NCI-H2081 treated with DMSO at 0.1 percent for 48 hours (cell line): ENCODE measurements around the gene SELPLG.
"Not testable (repeated sequence)": the region's sequence is repeated elsewhere in the genome, so short reads cannot be mapped to it uniquely, and the experiment has no call there.

Source experiments
- DNase-seq: peaks from one replicate; lab custom pipeline; 2025; lab: John Stamatoyannopoulos, UW

Gene SELPLG

DNA sequence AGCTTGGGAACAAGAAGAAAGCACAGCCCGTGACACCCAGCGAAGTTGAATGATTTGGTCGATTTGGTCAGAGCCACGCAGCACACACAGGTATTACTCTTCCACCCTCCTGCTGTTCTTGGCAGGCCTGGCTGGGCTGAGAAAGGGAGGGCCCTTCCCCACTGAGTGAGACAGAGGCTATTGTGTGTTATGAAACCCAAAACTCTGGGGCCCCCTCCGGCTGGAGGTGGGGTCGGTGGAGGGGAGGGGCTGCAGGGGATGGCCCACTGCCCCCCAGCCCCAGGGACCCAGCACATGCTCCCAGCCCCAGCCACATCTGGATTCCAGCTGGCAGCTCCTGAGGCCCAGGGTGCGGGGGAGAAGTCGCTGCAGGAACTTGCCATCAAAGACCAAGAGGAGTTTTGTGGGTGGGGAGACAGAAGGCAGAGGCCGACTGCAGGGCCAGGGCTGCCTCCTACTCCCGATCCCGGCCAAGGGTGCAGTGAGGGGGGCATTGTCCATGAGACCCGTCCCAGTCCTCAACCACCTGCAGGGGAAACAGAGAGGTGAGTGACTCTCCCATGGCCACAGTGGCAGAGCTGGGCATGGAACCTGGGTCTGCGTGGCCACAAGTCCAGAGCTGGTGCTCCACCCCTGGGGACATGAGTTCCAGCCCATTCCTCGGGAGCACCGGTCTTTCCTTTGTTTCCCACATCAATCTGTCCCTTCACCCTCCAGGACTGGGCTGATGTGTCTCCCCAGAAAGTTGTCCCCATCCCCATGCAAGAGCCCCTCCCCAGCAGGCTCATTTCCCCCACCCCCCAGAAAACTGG is 44.5 kb downstream of the SELPLG start:
- DNase-seq, result peak; percentile 9

DNA sequence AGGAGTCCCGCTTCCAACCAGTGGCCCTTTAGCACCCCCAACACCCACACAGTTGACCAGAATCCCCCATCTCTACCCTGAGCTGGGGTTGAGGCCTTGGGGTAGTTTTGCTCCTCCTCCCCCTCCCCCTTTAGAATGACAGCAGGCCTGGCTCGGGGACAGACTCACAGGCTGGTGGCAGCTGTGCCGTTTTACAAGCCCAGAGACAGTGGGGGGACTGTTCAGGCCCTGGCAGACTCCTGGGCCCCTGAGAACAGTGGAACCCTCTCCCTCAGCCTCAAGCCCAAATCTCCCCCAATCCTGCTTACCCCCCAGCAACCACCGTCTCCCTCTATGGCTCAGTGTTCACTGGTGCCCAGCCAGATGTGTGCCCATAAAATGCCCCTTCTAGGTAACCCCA is 45.9 kb downstream of the SELPLG start:
- no peak for DNase-seq

DNA sequence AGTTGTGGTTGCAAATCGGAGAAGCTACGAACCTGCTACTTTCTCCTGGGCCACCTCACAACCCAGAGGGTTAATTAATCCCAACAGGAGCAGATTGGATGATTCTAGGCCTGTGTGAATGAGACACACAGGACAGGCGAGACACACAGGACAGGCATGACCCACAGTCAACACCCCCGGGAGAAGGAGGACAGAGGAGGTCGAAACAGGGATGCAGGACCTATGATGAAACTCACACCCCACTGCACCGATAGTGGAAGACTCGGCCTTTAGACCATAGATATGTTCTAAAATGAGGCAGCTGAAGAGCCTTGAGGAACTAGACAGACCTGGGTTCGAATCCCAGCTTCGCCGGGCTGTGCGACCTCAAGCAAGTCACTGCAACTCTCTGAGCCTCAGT is 47.4 kb downstream of the SELPLG start:
- no peak for DNase-seq

DNA sequence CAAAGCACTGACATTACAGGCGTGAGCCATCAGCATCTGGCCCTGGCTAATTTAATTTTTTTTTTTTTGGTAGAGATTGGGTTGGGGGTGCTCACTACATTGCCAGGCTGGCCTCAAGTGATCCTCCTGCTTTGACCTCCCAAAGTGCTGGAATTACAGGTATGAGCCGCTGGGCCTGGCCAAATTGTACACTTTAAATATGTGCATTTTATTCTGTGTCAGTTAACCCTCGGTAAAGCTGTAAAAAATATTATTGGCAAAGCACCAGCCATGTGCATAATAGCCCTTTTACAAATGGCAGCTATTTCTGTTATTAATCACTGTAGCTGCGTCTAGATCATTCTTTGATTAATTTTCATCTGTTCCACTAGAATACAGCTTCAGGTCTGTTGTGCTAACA is 47.8 kb downstream of the SELPLG start:
- no peak for DNase-seq

DNA sequence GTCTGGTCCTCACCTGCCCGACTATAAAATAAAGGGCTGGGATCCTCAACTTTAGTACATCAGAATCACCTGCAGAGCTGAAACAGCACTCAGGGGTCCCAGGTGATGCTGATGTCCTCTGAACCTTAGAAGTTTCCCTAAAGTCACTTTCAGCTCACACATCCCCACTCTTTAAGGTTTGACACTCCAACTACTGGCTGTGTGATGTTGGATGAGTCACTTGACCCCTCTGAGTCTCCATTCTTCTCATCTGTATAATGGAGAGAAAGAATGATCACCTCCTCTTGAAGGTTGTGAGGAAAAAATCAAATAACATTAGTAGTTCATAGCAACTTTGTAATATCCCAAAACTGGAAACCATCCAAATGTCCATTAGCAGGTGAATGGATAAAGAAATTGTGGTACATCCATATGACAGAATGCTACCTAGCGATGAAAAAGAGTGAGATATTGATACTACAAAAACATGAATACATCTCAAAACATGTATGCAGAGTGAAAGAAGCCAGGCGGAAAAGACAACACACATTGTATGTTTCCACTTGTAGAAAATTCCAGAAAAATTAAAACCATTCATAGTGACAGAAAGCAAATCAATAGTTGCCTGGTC is 49.1 kb downstream of the SELPLG start:
- DNase-seq, result no peak

DNA sequence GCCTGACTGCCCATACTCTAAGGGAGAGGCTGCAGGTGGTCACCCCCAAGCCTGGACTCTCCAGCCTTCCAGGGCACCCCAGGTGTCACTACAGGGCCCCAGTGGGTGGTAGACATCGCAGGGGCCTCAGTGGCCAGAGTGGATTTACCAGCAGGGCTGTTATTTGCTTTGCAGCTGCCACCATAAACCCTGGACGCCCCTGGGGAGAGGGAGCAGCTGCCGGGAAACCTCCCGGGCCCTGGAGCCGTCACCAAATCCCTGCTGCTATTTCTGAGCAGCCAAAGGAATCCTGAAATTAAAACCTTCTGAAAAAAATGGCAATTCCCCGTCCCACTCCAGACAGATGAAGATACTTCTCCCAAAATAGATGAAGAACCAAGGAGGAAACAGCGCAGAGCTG is 49.7 kb downstream of the SELPLG start:
- no peak for DNase-seq

DNA sequence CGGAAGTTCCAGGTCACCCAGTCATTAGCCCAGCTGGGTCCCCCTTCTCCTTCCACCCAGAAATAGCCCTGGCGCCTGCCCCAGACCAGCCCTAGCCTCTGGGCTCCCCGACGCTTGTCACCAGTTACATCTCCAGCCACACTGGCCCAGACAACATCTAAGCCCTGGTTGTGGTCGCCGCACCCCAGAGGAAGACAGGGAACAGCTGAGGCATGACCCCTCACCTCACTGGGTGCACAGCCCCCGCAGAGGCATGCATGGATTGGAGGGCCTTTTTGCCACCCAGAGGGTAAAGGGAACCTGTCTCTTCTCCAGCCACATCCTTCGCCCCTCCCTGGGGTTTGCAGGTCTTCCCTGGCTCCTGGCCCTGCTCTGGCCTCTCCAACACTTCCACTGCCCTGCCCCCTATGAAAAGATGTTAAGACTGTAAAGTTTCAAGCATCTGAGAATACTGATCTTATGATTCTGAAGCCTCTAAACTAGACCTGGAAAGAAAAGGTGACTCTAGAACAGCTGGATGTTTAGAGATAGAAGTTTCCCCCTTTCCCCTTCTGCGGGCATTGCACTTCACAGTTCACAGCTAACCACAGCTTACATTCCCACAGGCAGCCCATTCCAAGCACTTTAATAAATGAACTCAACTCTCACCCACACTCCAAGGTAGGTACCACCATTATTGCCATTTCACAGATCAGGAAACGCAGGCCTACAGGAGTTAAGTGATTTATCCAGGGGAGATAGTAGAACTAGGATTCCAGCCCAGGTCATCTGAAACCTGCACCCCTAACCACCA is 50.5 kb downstream of the SELPLG start:
- DNase-seq, result no peak

DNA sequence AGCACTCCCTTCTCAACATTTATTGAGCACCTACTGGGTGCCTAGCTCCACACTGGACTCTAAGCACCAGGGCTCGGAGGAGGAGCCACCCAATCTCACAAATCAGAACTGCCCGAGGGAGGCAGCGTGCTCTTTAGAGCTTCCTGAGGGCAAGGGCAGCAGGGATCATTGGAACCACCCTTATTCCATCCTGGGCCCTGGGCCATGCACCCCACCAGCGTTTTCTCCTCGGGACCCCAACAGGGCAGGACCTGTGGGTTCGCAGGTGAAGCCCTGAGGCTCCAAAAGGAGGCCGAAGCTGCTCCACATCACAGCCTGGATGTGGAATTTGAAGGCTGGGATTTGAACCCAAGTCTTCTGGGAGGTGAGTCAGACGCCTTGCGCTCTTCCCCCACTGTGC is 51.2 kb downstream of the SELPLG start:
- no peak for DNase-seq

DNA sequence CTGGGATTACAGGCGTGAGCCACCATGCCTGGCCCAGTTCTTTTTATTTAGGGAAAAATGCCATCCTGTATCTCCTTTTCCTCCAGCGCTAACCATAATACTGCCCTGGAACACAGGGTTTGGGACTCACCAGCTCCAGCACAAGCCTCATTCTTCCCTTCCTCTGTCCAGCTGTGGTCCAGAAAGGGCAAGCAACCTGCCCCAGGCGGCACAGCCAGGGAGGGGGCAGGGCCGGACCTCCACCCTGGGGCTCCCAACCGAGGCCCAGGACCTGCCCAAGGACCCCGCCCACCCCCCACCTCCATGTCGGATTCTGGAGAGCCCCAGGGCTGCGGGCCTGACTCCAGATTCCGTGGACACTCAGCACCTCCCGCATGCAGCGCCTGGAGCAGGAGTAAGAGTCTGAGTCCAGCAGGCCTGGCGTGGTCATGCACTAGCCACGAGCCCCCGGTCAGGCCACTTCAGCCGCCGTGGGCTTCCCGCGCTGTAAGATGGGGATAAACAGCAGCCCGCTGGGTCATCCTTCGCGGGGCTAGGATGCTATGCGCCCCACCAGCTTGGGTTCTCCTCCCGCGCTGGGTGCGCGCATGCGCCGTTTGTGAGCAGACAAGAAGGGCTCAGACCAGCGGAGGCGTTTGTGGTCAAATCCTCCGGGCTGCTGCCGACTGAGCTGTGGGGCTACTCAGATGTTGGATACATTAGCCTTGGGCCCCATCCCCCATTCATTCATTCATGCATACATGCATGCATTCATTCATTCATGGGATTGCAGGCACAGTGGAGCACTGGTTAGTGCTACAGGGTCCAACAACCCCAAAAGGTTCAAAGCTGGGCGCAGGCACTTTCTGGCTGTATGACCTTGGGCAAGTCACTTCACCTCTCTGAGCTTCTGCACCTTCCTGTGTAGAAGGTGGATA is 52.1 kb downstream of the SELPLG start:
- DNase-seq, result no peak

DNA sequence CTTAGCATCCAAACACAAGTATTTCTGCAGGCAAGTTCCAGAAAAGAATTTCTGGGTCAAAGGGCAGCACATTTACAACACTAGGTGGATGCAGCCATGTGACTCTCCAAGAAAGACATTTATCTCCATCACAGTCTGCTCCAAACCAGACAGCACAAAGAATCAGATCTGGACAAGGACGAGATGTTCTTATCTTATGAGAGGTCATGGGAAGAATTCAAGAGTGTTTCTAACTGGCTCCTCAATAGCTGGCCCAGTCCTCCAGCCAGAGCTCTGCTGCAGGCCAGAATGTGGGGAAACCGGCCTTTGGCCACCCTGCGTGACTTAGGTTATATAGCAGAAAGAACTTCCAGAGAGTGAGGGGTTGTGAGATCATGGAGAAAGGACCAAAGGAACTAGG is 53.2 kb downstream of the SELPLG start:
- DNase-seq, result no peak

DNA sequence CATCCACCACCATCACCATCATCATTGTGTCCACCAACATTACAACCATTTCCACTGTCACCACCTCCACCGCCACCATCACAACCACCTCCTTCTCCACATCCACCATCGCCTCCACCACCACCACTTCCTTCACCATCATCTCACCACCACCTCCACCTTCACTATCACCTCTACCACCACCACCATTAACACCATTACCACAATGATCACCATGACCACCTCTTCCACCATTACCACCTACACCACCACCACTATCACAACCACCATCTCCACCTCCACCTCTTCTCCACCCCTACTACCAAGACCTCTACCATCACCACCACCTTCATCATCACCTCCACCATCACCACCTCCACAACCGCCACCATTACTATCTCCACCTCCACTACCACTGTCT is 54.9 kb downstream of the SELPLG start:
- no peak for DNase-seq

DNA sequence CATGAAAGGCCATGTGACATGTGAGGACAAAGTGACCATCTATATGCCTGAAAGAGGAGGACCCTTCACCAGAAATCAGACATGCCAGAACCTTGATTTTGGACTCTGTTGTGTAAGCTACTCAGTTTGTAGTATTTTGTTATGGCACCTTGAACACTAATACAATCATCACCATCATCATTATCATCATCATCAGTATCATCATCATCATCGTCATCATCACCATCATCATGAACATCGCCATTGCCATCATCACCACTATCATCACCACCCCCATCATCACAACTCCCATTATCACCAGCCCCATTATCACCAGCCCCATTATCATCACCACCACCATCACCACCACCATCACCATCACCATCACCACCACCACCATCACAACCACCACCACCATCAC is 55.4 kb downstream of the SELPLG start:
- DNase-seq, result no peak

DNA sequence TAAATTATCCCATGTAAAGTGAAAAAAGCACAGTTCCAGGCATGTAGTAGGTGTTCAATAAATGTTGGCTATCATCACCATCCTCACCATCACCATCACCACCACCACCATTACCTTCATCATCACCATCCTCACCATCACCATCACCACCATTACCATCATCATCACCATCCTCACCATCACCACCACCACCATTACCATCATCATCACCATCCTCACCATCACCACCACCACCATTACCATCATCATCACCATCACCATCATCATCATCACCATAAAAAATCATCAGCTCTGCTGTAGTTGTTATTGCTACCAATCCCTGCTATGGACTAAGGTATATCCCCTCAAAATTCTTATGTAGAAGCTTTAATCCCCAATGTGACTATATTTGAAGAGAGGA is 56.2 kb downstream of the SELPLG start:
- DNase-seq, result no peak

DNA sequence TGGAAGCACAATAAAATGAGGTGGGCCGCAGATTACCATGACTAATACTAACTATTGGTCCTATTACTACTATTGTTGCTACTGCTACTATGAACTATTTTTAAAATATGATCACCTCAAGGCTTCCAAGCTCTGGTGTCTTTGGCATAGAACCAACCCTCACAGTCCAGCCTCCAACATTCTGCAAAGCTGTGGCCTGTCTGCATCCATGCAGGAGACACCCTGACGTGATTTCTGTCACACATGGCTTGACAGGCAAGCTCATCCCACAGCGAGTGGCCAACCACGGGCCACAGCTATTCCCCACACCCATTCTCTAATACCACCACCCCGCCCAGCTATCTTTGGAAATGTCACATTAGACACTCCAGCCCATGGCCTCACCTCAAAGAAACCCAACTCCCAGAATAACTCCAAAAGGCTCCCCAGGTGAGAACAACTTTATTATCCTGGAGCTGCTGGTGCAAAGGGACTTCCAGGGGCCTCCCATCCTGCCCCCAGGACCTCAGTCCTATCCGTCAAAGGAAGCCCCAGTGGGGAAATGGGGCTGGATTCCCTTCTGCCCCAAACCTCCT is 56.9 kb downstream of the SELPLG start:
- no peak for DNase-seq

DNA sequence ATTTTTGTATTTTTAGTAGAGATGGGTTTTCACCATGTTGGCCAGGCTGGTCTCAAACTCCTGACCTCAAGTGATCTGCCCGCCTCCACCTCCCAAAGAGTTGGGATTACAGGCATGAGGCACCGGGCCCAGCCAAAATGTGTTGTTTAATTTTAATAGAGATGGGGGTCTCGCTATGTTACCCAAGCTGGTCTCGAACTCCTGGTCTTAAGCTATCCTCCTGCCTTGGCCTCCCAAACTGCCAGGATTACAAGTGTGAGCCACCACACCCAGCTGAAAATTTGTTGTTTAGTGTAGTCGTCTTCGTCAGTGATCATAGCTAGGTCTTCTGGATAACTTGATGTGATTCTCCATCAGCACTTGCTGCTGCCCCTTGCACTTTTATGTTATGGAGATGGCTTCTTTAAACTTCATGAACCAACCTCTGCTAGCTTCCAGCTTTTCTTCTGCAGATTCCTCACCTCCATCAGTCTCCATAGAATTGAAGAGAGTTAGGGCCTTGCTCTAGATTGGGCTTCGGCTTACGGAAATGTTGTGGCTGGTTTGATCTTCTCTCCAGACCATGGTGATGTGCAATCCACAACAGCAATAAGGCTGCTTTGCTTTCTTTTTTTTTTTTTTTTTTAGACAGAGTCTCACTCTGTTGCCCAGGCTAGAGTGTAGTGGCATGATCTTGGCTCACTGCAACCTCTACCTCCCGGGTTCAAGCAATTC is 58.3 kb downstream of the SELPLG start:
- DNase-seq, result no peak

DNA sequence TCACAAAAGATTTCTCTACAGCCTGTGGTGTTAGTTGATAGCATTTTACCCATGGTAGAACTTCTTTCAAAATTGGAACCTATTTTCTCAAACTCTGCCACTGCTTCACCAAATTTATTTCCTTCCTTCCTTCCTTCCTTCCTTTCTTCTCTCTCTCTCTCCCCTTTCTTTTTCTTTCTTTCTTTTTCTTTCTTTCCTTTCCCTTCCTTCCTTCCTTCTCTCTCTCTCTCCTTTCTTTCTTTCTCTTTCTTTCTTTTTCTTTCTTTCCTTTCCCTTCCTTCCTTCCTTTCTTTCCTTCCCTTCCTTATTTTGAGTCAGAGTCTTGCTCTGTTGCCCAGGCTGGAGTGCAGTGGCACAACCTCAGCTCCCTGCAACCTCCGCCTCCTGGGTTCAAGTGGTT is 59.4 kb downstream of the SELPLG start:
- DNase-seq, result not testable (repeated sequence)

DNA sequence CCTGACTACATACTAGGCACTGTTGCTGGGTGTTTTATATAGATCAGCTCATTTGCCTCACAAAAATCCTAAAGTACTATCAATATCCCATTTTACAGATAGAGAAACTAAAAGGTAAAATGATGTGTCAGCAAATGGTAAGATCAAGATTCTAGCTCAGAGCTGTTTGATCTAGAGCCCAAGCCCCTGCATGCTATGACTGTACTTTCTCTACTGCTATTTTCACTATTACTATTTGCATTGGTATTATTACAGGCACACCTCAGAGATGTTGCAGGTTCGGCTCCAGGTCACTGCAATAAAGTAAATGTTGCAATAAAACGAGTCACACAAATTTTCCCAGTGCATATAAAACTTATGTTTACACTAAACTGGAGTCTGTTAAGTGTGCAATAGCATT is 60.4 kb downstream of the SELPLG start:
- DNase-seq, result no peak

DNA sequence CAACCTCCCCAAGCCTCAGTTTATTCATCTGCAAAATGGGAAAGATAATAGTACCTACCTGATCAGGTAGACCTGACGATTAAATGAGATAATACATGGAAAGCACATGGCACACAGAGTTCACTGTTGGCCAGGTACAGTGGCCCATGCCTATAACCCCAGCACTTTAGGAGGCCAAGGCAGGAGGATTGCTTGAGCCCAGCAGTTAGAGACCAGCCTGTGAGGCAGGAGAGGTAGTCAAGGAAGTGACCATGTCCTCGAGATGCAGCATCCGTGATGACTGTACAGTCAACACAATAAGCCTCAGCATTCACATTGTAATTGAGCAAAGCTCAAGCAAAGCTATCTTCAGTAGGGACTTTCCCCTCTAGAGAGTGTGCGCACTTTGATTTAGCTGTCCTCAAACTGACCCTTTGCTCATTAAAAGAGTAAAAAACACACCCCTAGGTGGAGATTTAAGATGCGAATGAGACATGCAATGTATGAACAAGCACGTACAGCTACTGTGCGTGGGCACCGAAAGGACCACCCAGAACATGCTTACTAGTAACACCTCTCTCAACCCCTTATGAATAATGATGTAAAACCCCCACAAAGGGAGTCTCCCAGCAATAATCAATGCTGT is 61.4 kb downstream of the SELPLG start:
- no peak for DNase-seq
